ENCODE measurements around the gene SLC25A43.

GRCh38 chrX:119486745-119487144 is 87.6 kb downstream of the SLC25A43 start:
- TF ChIP-seq, protein P1, sequence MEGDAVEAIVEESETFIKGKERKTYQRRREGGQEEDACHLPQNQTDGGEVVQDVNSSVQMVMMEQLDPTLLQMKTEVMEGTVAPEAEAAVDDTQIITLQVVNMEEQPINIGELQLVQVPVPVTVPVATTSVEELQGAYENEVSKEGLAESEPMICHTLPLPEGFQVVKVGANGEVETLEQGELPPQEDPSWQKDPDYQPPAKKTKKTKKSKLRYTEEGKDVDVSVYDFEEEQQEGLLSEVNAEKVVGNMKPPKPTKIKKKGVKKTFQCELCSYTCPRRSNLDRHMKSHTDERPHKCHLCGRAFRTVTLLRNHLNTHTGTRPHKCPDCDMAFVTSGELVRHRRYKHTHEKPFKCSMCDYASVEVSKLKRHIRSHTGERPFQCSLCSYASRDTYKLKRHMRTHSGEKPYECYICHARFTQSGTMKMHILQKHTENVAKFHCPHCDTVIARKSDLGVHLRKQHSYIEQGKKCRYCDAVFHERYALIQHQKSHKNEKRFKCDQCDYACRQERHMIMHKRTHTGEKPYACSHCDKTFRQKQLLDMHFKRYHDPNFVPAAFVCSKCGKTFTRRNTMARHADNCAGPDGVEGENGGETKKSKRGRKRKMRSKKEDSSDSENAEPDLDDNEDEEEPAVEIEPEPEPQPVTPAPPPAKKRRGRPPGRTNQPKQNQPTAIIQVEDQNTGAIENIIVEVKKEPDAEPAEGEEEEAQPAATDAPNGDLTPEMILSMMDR (IDR thresholded peaks at IDR 0.05; ENCODE audit: low read length): no peak
- no peak for TF ChIP-seq EZH2 (optimal IDR thresholded peaks at IDR 0.05; ENCODE audit: low read depth, low read length)
- no peak for TF ChIP-seq EZH2phosphoT487 (IDR thresholded peaks at IDR 0.05; ENCODE audit: low read length)

All from MM.1S (cell line).